RWPE2 (cell line): ENCODE results near the gene MAP3K5.
"Not testable (repeated sequence)": the region's sequence is repeated elsewhere in the genome, so short reads cannot be mapped to it uniquely, and the experiment has no call there.

Experiments
- ATAC-seq: fragments of 200-7000 bp; cut with Tn5 transposase; 3 replicates; pipeline ENCODE4 v1.9.1; 2021; ENCODE audit warnings: low read depth
- DNase-seq: peaks from one replicate; pipeline ENCODE4 v3.0.0-alpha.2; 2020; ENCODE audit warnings: low spot score
- H3K27ac ChIP-seq: fragments of 450-650 bp; 2 replicates; pipeline ENCODE4 v1.5.1; 2017; ENCODE audit warnings: mild to moderate bottlenecking; ENCODE audit not compliant: poor library complexity, severe bottlenecking
- H3K27me3 ChIP-seq: fragments of 250-450 bp; sonication (Bioruptor Pico); 2 replicates; pipeline ENCODE4 v1.5.1; 2021; ENCODE audit warnings: mild to moderate bottlenecking, moderate library complexity; ENCODE audit not compliant: insufficient read depth, poor library complexity, severe bottlenecking
- H3K36me3 ChIP-seq: fragments of 250-450 bp; sonication (Bioruptor Pico); 2 replicates; pipeline ENCODE4 v1.5.1; 2020; ENCODE audit warnings: low read depth, mild to moderate bottlenecking, moderate library complexity
- H3K4me1 ChIP-seq: fragments of 250-450 bp; sonication (Bioruptor Pico); 2 replicates; pipeline ENCODE4 v1.5.1; 2021; ENCODE audit warnings: mild to moderate bottlenecking, moderate library complexity; ENCODE audit not compliant: insufficient read depth, poor library complexity, severe bottlenecking
- H3K4me3 ChIP-seq: fragments of 250-450 bp; sonication (Bioruptor Pico); 2 replicates; pipeline ENCODE4 v1.5.1; 2021; ENCODE audit warnings: mild to moderate bottlenecking, moderate library complexity; ENCODE audit not compliant: severe bottlenecking
- H3K9me3 ChIP-seq: fragments of 250-450 bp; sonication (Bioruptor Pico); 2 replicates; pipeline ENCODE4 v1.5.1; 2021; ENCODE audit warnings: mild to moderate bottlenecking, moderate library complexity; ENCODE audit not compliant: severe bottlenecking
- CTCF ChIP-seq: fragments of 450-650 bp; IDR thresholded peaks from one replicate; pipeline ENCODE4 v1.5.1; 2017; ENCODE audit warnings: mild to moderate bottlenecking, moderate library complexity; ENCODE audit not compliant: poor library complexity, severe bottlenecking

The MAP3K5 gene

GRCh38 chr6:136719280-136720044 lies 72.8 kb downstream of the MAP3K5 start:
- TF ChIP-seq CTCF: no peak
- Histone ChIP-seq H3K36me3 (no peaks in the 10 kb centered on the region), H3K27ac (no peak overlapping the region), H3K9me3 (no peaks in the 10 kb centered on the region), H3K4me3 (no peak overlapping the region), H3K4me1 (peaks cover 6% of the 10 kb centered on the region), H3K27me3 (no peaks in the 10 kb centered on the region)
- no peak for DNase-seq
- no peak for ATAC-seq

DNA sequence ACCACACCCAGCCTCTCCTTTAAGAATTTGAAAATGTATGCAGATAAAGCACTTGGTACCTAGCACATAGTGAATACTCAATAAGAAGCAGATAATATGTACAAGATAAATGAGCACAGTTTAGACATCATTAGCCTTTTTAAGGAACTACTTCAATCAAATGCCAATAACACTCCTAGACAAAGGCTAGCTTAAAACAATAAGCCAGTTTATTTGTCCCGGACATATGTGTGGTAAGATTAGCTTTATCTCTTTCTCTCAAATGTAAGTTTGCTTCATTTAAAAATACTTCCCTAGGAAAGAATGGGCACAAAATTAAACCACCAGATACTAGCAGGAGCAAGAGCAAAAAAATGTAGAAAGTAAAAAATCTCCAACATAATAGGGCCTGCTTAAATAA lies 73.8 kb downstream of the MAP3K5 start:
- H3K27me3 ChIP-seq: no peaks in the 10 kb centered on the region
- no peak for TF ChIP-seq CTCF
- H3K36me3 ChIP-seq: no peaks in the 10 kb centered on the region
- no peak overlapping the region for H3K4me3 ChIP-seq
- ATAC-seq (no peak), DNase-seq (no peak)
- no peak overlapping the region for H3K27ac ChIP-seq
- H3K9me3 ChIP-seq: no peaks in the 10 kb centered on the region
- peaks cover 6% of the 10 kb centered on the region for H3K4me1 ChIP-seq

DNA sequence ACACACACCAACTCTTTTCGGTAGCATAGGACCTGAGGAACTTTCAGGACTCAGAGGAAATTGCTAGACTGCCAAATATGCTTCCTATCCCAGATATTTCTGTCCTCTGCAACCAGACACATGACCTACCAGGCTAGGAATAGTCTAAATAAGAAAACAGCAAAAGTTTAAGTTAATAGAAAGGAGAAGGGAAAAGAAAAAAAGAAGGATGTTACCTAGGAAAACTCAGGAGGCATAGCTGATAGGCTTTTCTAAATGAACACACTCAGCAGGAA lies 74.6 kb downstream of the MAP3K5 start:
- Histone ChIP-seq H3K9me3 (no peaks in the 10 kb centered on the region), H3K36me3 (no peaks in the 10 kb centered on the region), H3K4me1 (peaks cover 6% of the 10 kb centered on the region), H3K27me3 (no peaks in the 10 kb centered on the region), H3K27ac (no peak overlapping the region), H3K4me3 (no peak overlapping the region)
- ATAC-seq: no peak
- TF ChIP-seq CTCF: no peak
- DNase-seq: no peak

DNA sequence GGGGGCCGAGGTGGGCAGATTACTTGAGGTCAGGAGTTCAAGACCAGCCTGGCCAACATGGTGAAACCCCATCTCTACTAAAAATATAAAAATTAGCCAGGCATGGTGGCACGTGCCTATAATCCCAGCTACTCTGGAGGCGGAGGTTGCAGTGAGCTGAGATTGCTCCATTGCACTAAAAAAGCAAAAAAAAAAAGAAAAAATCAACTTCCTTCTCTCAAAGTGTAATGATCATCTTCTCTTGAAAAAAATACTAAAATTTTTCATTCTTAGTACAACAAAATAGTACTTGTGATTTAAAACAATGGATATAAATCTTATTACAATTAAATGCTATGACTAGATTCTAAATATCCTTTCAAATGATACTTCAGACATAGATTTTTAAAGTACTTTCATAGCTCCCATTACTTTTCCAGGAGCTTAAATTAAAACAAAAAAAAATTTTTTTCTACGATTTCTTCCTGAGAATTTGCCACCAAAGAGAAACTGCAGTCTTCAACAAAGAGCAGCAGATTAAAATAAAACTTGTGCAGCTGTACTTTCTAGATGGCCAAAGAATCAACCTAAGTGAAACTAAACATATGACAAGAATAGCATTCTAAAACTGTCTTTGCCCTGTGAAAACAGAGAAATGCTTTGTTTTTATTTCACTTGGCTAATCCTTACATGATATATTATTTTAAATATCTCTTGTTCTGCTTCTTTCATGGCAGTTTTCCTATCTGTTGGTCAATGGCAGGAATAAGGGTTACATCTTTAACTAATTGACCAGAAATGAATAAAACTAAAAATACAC lies 75.2 kb downstream of the MAP3K5 start:
- Histone ChIP-seq H3K4me3 (no peak overlapping the region), H3K36me3 (no peaks in the 10 kb centered on the region), H3K9me3 (no peaks in the 10 kb centered on the region), H3K4me1 (peaks cover 6% of the 10 kb centered on the region), H3K27ac (no peak overlapping the region), H3K27me3 (no peaks in the 10 kb centered on the region)
- no peak for DNase-seq
- no peak for TF ChIP-seq CTCF
- ATAC-seq: no peak

DNA sequence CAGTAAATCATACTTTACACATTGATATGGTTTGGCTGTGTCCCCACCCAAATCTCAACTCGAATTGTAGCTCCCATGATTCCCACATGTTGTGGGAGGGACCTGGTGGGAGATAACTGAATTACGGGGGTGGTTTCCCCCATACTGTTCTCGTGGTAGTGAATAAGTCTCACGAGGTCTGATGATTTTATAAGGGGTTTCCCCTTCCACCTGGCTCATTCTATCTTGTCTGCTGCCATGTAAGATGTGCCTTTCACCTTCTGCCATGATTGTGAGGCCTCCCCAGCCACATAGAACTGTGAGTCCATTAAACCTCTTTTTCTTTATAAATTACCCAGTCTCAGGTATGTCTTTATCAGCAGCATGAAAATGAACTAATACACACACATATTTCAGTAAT lies 79.6 kb downstream of the MAP3K5 start:
- not testable (repeated sequence) for H3K9me3 ChIP-seq, H3K27me3 ChIP-seq, ATAC-seq, DNase-seq, H3K4me1 ChIP-seq, H3K36me3 ChIP-seq, H3K4me3 ChIP-seq, H3K27ac ChIP-seq
